ENCODE data around the gene GYS1.

- TF ChIP-seq CTCF (IDR thresholded peaks at IDR 0.05; ENCODE audit: insufficient read depth, low read length, poor library complexity, severe bottlenecking), result no peak
- TF ChIP-seq EZH2phosphoT487 (conservative IDR thresholded peaks at IDR 0.05; ENCODE audit: low read length), result no peak
Observed at GRCh38 chr19:48994035-48994386, 902 bp upstream of the GYS1 start.

Measured in SU-DHL-6 (cell line).